IMR-90 (cell line): ENCODE results near the gene PRR13. TPM values are rescaled to one million over a fixed set of nuclear protein-coding genes. Genes with fewer than 3 reads are reported as not detected.
"Not testable (repeated sequence)": the region's sequence is repeated elsewhere in the genome, so short reads cannot be mapped to it uniquely, and the experiment has no call there.

ENCODE experiments used
- ATAC-seq: fragments of 200-7000 bp; cut with Tn5 transposase; 2 replicates; pipeline ENCODE4 v1.9.1; 2020; ENCODE audit warnings: low read depth, mild to moderate bottlenecking, moderate library complexity
- BruUV-seq: library from RNA; stranded (reverse); fragments of 400-500 nt; replicated peaks from 2 replicates; lab custom pipeline; 2021; lab: Mats Ljungman, UMichigan
- CTCF ChIA-PET: fragments of 300-600 bp; formaldehyde crosslinking; extraction: SDS; loops from one replicate; lab custom pipeline; 2021; ENCODE audit warnings: antibody characterized with exemption; lab: Yijun Ruan, JAX
- POLR2A ChIA-PET: fragments of 300-600 bp; sonication (Branson Sonifier 250); formaldehyde crosslinking; loops from one replicate; lab custom pipeline; 2022; ENCODE audit warnings: antibody characterized with exemption; ENCODE audit not compliant: unreplicated experiment; lab: Charles Lee
- DNase-seq: peaks from one replicate; pipeline ENCODE4 v3.0.0; 2013
- H2AFZ ChIP-seq: replicated peaks from 2 replicates; pipeline ENCODE3; 2013; ENCODE audit warnings: low read length, mild to moderate bottlenecking; ENCODE audit not compliant: poor library complexity
- H2AK5ac ChIP-seq: 2 replicates; pipeline ENCODE4 v1.6.1; 2013; ENCODE audit warnings: low read depth, low read length, inconsistent platforms
- H2AK9ac ChIP-seq: replicated peaks from 2 replicates; pipeline ENCODE3; 2013; ENCODE audit warnings: mild to moderate bottlenecking, low read depth, low read length, moderate library complexity; ENCODE audit not compliant: poor library complexity
- H2BK120ac ChIP-seq: 2 replicates; pipeline ENCODE4 v1.6.1; 2013; ENCODE audit warnings: low read depth, low read length, inconsistent platforms
- H2BK15ac ChIP-seq: 3 replicates; pipeline ENCODE4 v1.6.1; 2013; ENCODE audit warnings: low read depth, low read length, inconsistent platforms
- H2BK20ac ChIP-seq: 2 replicates; pipeline ENCODE4 v1.6.1; 2013; ENCODE audit warnings: low read depth, mild to moderate bottlenecking, inconsistent platforms, low read length, moderate library complexity
- H2BK5ac ChIP-seq: 2 replicates; pipeline ENCODE4 v1.6.1; 2013; ENCODE audit warnings: mild to moderate bottlenecking, low read depth, low read length, inconsistent platforms; ENCODE audit not compliant: poor library complexity, severe bottlenecking
- H3K14ac ChIP-seq: replicated peaks from 2 replicates; pipeline ENCODE4 v1.6.1; 2013; ENCODE audit warnings: low read depth, low read length, inconsistent platforms
- H3K18ac ChIP-seq: 2 replicates; pipeline ENCODE4 v1.6.1; 2013; ENCODE audit warnings: low read depth, low read length, control low read depth
- H3K23ac ChIP-seq: 2 replicates; pipeline ENCODE4 v1.6.1; 2013; ENCODE audit warnings: low read depth, low read length, inconsistent platforms
- H3K27ac ChIP-seq: 2 replicates; pipeline ENCODE4 v1.5.1; 2013; ENCODE audit warnings: mild to moderate bottlenecking, control low read depth, low read length; ENCODE audit not compliant: insufficient read depth
- H3K27me3 ChIP-seq: 2 replicates; pipeline ENCODE4 v1.6.1; 2013; ENCODE audit warnings: low read length; ENCODE audit not compliant: control insufficient read depth, insufficient read depth
- H3K36me3 ChIP-seq: 2 replicates; pipeline ENCODE4 v1.6.1; 2013; ENCODE audit warnings: low read length, mixed read lengths; ENCODE audit not compliant: control insufficient read depth, insufficient read depth
- H3K4ac ChIP-seq: 2 replicates; pipeline ENCODE4 v1.6.1; 2013; ENCODE audit warnings: low read depth, low read length, inconsistent platforms
- H3K4me1 ChIP-seq: 2 replicates; pipeline ENCODE4 v1.6.1; 2013; ENCODE audit warnings: low read length, mixed read lengths; ENCODE audit not compliant: control insufficient read depth, insufficient read depth
- H3K4me2 ChIP-seq: 2 replicates; pipeline ENCODE4 v1.6.1; 2013; ENCODE audit warnings: low read depth, mild to moderate bottlenecking, control low read depth, low read length, moderate library complexity
- H3K4me3 ChIP-seq: 2 replicates; pipeline ENCODE4 v1.5.1; 2013; ENCODE audit warnings: low read depth, mild to moderate bottlenecking, control low read depth, low read length, moderate library complexity; ENCODE audit not compliant: insufficient read depth
- H3K56ac ChIP-seq: 2 replicates; pipeline ENCODE4 v1.6.1; 2013; ENCODE audit warnings: low read length, inconsistent platforms; ENCODE audit not compliant: insufficient read depth; ENCODE audit errors: extremely low read depth
- H3K79me1 ChIP-seq, 2 experiments: 2 replicates each; pipeline ENCODE4 v1.6.1; 2013; ENCODE audit warnings: low read length in 2 of 2, inconsistent platforms in 1 of 2, low read depth in 1 of 2
- H3K9ac ChIP-seq: 2 replicates; pipeline ENCODE4 v1.6.1; 2013; ENCODE audit warnings: low read depth, low read length, control low read depth
- H3K9me1 ChIP-seq: 2 replicates; pipeline ENCODE4 v1.6.1; 2013; ENCODE audit warnings: low read length, inconsistent platforms; ENCODE audit not compliant: insufficient read depth
- H3K9me3 ChIP-seq: 2 replicates; pipeline ENCODE4 v1.6.1; 2013; ENCODE audit warnings: low read length; ENCODE audit not compliant: control insufficient read depth, insufficient read depth
- H4K20me1 ChIP-seq: 2 replicates; pipeline ENCODE4 v1.6.1; 2013; ENCODE audit warnings: low read length, inconsistent platforms; ENCODE audit not compliant: insufficient read depth
- H4K5ac ChIP-seq: 2 replicates; pipeline ENCODE4 v1.6.1; 2013; ENCODE audit warnings: mild to moderate bottlenecking, low read depth, low read length, control low read depth
- H4K8ac ChIP-seq, 2 experiments: 2 replicates each; pipeline ENCODE4 v1.6.1; 2013; ENCODE audit warnings: low read depth in 2 of 2, low read length in 2 of 2, control low read depth in 1 of 2, inconsistent platforms in 1 of 2
- H4K91ac ChIP-seq: 2 replicates; pipeline ENCODE4 v1.6.1; 2013; ENCODE audit warnings: low read depth, low read length, inconsistent platforms; ENCODE audit not compliant: insufficient read depth
- WGBS, 2 experiments: methylation state at CpG; one replicate each; pipeline versions ENCODE4 v1.1.5 to v1.1.7; 2013; ENCODE audit warnings: missing lambda C conversion rate in 2 of 2; ENCODE audit not compliant: insufficient read length in 1 of 2; ENCODE audit errors: extremely low coverage in 2 of 2; 5-methylcytosine and 5-hydroxymethylcytosine counted together
- dilution Hi-C: fragments of 300-500 bp; cut with HindIII; formaldehyde crosslinking; loops from one replicate; pipeline ENCODE4 v1.14.3; 2018; ENCODE audit warnings: low sequenced_read_pairs; ENCODE audit not compliant: unreplicated experiment
- in situ Hi-C: fragments of 300-500 bp; cut with MboI; formaldehyde crosslinking; loops from 3 replicates; pipeline ENCODE4 v1.14.3; 2019; ENCODE audit warnings: low sequenced_read_pairs, inconsistent platforms, mixed read lengths
- intact Hi-C: fragments of 100-400 bp; cut with micrococcal nuclease; formaldehyde crosslinking; loops from 2 replicates; pipeline ENCODE4 v1.10.0; 2022
- polyA plus RNA-seq, 3 experiments: library from polyadenylated mRNA; depleted of rRNA; stranded (reverse); fragments of >200 nt; gene quantifications; 2 replicates each; pipeline ENCODE4 v1.2.3, GENCODE V29; 2012; ENCODE audit warnings: low replicate concordance in 1 of 3
- total RNA-seq: library from RNA; depleted of rRNA; stranded (reverse); fragments of >200 nt; gene quantifications from 2 replicates; pipeline ENCODE4 v1.2.3, GENCODE V29; 2012

PRR13 gene
- total and polyA plus RNA-seq, 2 of the 4 experiments (the other 2 are of a cell fraction) = 25.5 to 114 TPM

GRCh38 chr12:53444593-53445325 is 3.2 kb downstream of the PRR13 start:
- in situ Hi-C loops, intact Hi-C loops: not testable (repeated sequence)

More at GRCh38 chr12:53444593-53445325, 3.2 kb downstream of the PRR13 start:
- H3K4me3 ChIP-seq, H3K4me2 ChIP-seq, H3K4me1 ChIP-seq, H3K9ac ChIP-seq, H3K56ac ChIP-seq, H4K20me1 ChIP-seq, H2BK5ac ChIP-seq, H4K91ac ChIP-seq, H3K14ac ChIP-seq, H2AFZ ChIP-seq, ATAC-seq, H2AK5ac ChIP-seq, H2BK20ac ChIP-seq, H3K9me3 ChIP-seq, DNase-seq, H2AK9ac ChIP-seq, H4K5ac ChIP-seq, dilution Hi-C loops, H3K23ac ChIP-seq, H3K9me1 ChIP-seq, H3K4ac ChIP-seq, H3K27ac ChIP-seq, H2BK15ac ChIP-seq, BruUV-seq, H4K8ac ChIP-seq, POLR2A ChIA-PET, H3K18ac ChIP-seq, H2BK120ac ChIP-seq, H3K27me3 ChIP-seq: not testable (repeated sequence)
- Histone ChIP-seq H3K79me1 (peaks cover 25 to 45% of the 10 kb centered on the region in 2 experiments), H3K36me3 (peaks cover 21% of the 10 kb centered on the region)
- WGBS, 2 experiments = 40% methylated on average over 1 of the region's 11 CpGs; no CpG with 5 or more reads in 1 of the 2 experiments
- CTCF ChIA-PET = interaction anchor here (0.6 kb wide), 1 partner anchor 36 kb away, joined by 5 read pairs; no protein-coding TSS in a partner anchor
